Hepatocyte (in vitro differentiated cells): ENCODE results near the gene PLTP. TPM values are rescaled to one million over a fixed set of nuclear protein-coding genes. Genes with fewer than 3 reads are reported as not detected.

ENCODE experiments used
- DNase-seq: peaks from one replicate; pipeline ENCODE4 v3.0.0-alpha.2; 2016; ENCODE audit warnings: low spot score
- H2AFZ ChIP-seq: fragments of 200-600 bp; sonication (generic); 2 replicates; pipeline ENCODE4 v1.6.0; 2016; ENCODE audit warnings: antibody characterized with exemption, mild to moderate bottlenecking
- H3K27ac ChIP-seq: fragments of 200-600 bp; sonication (generic); 2 replicates; pipeline ENCODE4 v1.5.1; 2016; ENCODE audit warnings: mild to moderate bottlenecking
- H3K27me3 ChIP-seq: fragments of 200-600 bp; sonication (generic); 2 replicates; pipeline ENCODE4 v1.6.1; 2016
- H3K36me3 ChIP-seq: fragments of 200-600 bp; sonication (generic); replicated peaks from 2 replicates; pipeline ENCODE4 v1.5.1; 2016; ENCODE audit warnings: low read depth; ENCODE audit not compliant: insufficient read depth
- H3K4me1 ChIP-seq: fragments of 200-600 bp; sonication (generic); 2 replicates; pipeline ENCODE4 v1.5.1; 2016; ENCODE audit warnings: mild to moderate bottlenecking, moderate library complexity; ENCODE audit not compliant: insufficient read depth
- H3K4me2 ChIP-seq: fragments of 200-600 bp; sonication (generic); 2 replicates; pipeline ENCODE4 v1.6.0; 2016
- H3K4me3 ChIP-seq: fragments of 200-600 bp; sonication (generic); 2 replicates; pipeline ENCODE4 v1.5.1; 2016; ENCODE audit warnings: mild to moderate bottlenecking
- H3K79me2 ChIP-seq: fragments of 200-600 bp; sonication (generic); 2 replicates; pipeline ENCODE4 v1.6.0; 2017; ENCODE audit warnings: mild to moderate bottlenecking
- H3K9me2 ChIP-seq: fragments of 200-600 bp; sonication (generic); replicated peaks from 2 replicates; pipeline ENCODE4 v1.6.0; 2017; ENCODE audit warnings: mild to moderate bottlenecking; ENCODE audit not compliant: insufficient read depth
- H3K9me3 ChIP-seq: fragments of 200-600 bp; sonication (generic); 2 replicates; pipeline ENCODE4 v1.5.1; 2016; ENCODE audit warnings: low read depth, mild to moderate bottlenecking
- H4K20me1 ChIP-seq: fragments of 200-600 bp; sonication (generic); 2 replicates; pipeline ENCODE4 v1.6.0; 2016; ENCODE audit warnings: mild to moderate bottlenecking; ENCODE audit not compliant: insufficient read depth, poor library complexity, severe bottlenecking
- EZH2 ChIP-seq: fragments of 200-600 bp; sonication (generic); IDR thresholded peaks from 2 replicates; pipeline ENCODE4 v1.6.1; 2016; ENCODE audit warnings: antibody characterized with exemption, mild to moderate bottlenecking, borderline replicate concordance
- EZH2phosphoT487 ChIP-seq: fragments of 200-600 bp; sonication (generic); IDR thresholded peaks from one replicate; pipeline ENCODE4 v1.6.1; 2018; ENCODE audit warnings: antibody characterized with exemption, mild to moderate bottlenecking, low read depth, moderate library complexity; ENCODE audit not compliant: unreplicated experiment, severe bottlenecking
- WGBS: methylation state at CpG from one replicate; pipeline ENCODE4 v1.1.6; 2016; ENCODE audit warnings: low lambda C conversion rate; ENCODE audit errors: missing lambda C conversion rate; 5-methylcytosine and 5-hydroxymethylcytosine counted together
- polyA plus RNA-seq: library from polyadenylated mRNA; unstranded; fragments of >200 nt; fragmentation: Nextera tagmentation; extraction: Ambion mirVana; gene quantifications from 2 replicates; pipeline ENCODE4 v1.2.1, GENCODE V29; 2016
- total RNA-seq: library from RNA; depleted of rRNA; stranded (reverse); fragments of >200 nt; gene quantifications from 2 replicates; pipeline ENCODE4 v1.2.3, GENCODE V29; 2014
- TF ChIP-seq, protein P1 (sequence below): fragments of 200-600 bp; sonication (generic); IDR thresholded peaks from 2 replicates; pipeline ENCODE4 v1.5.1; 2016; ENCODE audit warnings: antibody characterized with exemption, mild to moderate bottlenecking; ENCODE audit not compliant: poor library complexity

PLTP gene
- total and polyA plus RNA-seq, 2 experiments from 2014 or later = 176 to 623 TPM

DNA sequence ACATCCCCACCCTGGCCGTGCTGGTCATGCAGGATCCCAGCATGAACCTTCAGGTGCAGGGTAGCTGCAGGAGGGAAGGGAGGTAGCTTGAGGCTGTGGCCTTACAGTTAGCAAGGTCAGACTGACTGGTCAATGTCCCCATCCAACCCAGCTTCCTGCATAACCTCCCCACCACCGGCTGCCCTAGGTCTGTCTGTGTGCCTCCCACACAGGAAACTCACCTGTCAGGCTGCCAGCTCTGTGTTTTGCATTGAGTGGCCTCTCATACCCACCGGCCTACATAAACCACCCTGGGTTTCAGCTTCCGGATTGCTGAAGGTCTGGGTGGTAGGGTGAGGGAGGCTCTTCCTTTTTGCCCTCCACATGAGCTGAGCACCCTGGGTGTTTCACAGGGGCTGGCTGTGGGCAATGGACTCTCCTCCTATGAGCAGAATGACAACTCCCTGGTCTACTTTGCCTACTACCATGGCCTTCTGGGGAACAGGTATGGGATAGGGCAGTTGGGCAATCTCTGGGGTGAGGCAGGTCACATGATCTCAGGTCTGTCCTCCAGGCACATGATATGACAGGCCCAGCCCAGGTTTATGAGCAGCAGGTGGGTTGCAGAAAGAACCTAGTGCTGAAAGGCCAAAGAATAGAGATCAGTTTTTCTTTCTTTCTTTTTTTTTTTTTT lies 19.0 kb downstream of the PLTP start:
- Histone ChIP-seq H3K36me3 (no peaks in the 10 kb centered on the region), H2AFZ (no peak overlapping the region), H3K79me2 (peaks cover 44% of the 10 kb centered on the region), H3K9me3 (no peaks in the 10 kb centered on the region), H4K20me1 (peaks cover 3% of the 10 kb centered on the region), H3K27ac (peak overlapping the region; percentile 86), H3K27me3 (no peaks in the 10 kb centered on the region), H3K9me2 (no peaks in the 10 kb centered on the region), H3K4me1 (peaks cover 8% of the 10 kb centered on the region), H3K4me2 (peak overlapping the region; percentile 92), H3K4me3 (no peak overlapping the region)
- peak; percentile 77 for DNase-seq
- 96% methylated on average over 4 of the region's 4 CpGs for WGBS
- TF ChIP-seq, protein P1, sequence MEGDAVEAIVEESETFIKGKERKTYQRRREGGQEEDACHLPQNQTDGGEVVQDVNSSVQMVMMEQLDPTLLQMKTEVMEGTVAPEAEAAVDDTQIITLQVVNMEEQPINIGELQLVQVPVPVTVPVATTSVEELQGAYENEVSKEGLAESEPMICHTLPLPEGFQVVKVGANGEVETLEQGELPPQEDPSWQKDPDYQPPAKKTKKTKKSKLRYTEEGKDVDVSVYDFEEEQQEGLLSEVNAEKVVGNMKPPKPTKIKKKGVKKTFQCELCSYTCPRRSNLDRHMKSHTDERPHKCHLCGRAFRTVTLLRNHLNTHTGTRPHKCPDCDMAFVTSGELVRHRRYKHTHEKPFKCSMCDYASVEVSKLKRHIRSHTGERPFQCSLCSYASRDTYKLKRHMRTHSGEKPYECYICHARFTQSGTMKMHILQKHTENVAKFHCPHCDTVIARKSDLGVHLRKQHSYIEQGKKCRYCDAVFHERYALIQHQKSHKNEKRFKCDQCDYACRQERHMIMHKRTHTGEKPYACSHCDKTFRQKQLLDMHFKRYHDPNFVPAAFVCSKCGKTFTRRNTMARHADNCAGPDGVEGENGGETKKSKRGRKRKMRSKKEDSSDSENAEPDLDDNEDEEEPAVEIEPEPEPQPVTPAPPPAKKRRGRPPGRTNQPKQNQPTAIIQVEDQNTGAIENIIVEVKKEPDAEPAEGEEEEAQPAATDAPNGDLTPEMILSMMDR = no peak
- TF ChIP-seq EZH2phosphoT487 (no peak), EZH2 (no peak)

DNA sequence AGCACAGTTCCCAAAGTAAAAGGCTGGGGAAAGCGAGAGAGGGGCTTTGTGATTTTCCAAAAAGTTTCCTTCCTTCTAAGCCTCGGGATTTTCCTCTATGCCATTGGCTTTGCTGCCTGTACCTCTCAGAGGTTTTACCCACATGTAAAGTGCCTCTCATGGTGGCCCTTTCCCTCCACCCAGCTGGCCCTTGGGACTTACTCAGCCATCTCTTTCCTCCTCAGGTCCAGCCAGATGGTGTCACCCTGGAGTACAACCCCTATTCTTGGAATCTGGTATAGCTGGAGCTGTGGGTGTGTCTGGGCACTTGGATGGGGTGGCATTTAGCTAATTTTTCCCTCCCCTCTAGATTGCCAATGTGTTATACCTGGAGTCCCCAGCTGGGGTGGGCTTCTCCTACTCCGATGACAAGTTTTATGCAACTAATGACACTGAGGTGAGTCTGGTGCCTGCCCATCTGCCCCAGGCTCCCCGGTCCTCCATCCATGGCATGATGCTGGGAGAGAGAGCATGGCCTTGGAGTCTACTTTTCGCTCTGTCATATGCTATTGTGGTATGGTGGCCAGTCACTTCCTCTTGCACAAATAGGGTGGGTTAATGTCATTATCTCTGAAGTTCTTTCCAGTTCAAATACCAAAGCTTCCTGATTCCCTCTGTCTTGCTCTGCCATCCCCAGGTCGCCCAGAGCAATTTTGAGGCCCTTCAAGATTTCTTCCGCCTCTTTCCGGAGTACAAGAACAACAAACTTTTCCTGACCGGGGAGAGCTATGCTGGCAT lies 19.7 kb downstream of the PLTP start:
- WGBS = 88% methylated on average over 9 of the region's 9 CpGs
- H4K20me1 ChIP-seq = peaks cover 3% of the 10 kb centered on the region
- TF ChIP-seq EZH2phosphoT487 (no peak), EZH2 (no peak)
- TF ChIP-seq, protein P1 = no peak
- H3K4me3 ChIP-seq = peak overlapping the region; percentile 26
- H3K27me3 ChIP-seq = no peaks in the 10 kb centered on the region
- no peaks in the 10 kb centered on the region for H3K9me3 ChIP-seq
- peak; percentile 51 for DNase-seq
- H3K4me1 ChIP-seq = peaks cover 8% of the 10 kb centered on the region
- peaks cover 44% of the 10 kb centered on the region for H3K79me2 ChIP-seq
- H3K9me2 ChIP-seq = no peaks in the 10 kb centered on the region
- no peak overlapping the region for H2AFZ ChIP-seq
- no peaks in the 10 kb centered on the region for H3K36me3 ChIP-seq
- peak overlapping the region; percentile 86 for H3K27ac ChIP-seq
- peak overlapping the region; percentile 92 for H3K4me2 ChIP-seq

DNA sequence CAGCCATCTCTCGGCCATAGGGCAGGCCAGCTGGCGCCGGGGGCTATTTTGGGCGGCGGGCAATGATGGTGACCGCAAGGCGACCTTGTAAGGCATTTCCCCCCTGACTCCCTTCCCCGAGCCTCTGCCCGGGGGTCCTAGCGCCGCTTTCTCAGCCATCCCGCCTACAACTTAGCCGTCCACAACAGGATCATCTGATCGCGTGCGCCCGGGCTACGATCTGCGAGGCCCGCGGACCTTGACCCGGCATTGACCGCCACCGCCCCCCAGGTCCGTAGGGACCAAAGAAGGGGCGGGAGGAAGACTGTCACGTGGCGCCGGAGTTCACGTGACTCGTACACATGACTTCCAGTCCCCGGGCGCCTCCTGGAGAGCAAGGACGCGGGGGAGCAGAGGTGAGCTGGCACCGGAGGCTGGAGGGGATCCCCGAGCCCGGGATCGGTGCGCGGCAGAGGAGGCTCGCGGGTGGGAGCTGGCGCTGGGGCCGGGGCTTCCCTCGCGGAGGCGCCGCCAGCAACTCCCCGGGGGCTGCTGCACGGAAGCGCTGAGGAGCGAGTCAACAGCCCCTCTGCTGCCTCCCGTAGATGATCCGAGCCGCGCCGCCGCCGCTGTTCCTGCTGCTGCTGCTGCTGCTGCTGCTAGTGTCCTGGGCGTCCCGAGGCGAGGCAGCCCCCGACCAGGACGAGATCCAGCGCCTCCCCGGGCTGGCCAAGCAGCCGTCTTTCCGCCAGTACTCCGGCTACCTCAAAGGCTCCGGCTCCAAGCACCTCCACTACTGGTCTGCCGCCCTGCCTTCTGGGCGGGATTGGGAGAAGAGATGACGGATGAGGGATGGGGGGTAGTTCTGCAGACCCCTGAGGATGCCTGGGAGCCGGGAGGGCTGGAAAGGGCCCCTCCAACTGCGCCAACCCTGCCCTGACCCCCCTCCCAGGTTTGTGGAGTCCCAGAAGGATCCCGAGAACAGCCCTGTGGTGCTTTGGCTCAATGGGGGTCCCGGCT lies 20.7 kb downstream of the PLTP start, which contains the start of the genes CTSA and NEURL2:
Gene CTSA, plus strand, starts transcription at position 351 of the 999 bp plus-strand sequence. Its CDS starts 234 bp downstream, at position 585.
Gene NEURL2, minus strand, starts transcription at position 224 of the 999 bp plus-strand sequence. Its CDS starts 217 bp downstream, at position 7.
- peak within 1 kb of the TSS; percentile 86 for H3K27ac ChIP-seq
- H3K4me1 ChIP-seq = peaks cover 8% of the 10 kb centered on the region
- no peaks in the 10 kb centered on the region for H3K36me3 ChIP-seq
- TF ChIP-seq EZH2 (no peak), EZH2phosphoT487 (no peak)
- TF ChIP-seq, protein P1 = no peak
- WGBS = 4% methylated on average over 73 of the region's 78 CpGs
- peak within 1 kb of the TSS; percentile 26 for H3K4me3 ChIP-seq
- DNase-seq = peak; percentile 96
- H2AFZ ChIP-seq = peak within 1 kb of the TSS; percentile 43
- H3K79me2 ChIP-seq = peaks cover 44% of the 10 kb centered on the region
- no peaks in the 10 kb centered on the region for H3K9me3 ChIP-seq
- no peaks in the 10 kb centered on the region for H3K27me3 ChIP-seq
- peaks cover 3% of the 10 kb centered on the region for H4K20me1 ChIP-seq
- peak within 1 kb of the TSS; percentile 92 for H3K4me2 ChIP-seq
- no peaks in the 10 kb centered on the region for H3K9me2 ChIP-seq
